Endothelial cell of umbilical vein (primary cell): ENCODE measurements around the gene ALDH1A3. TPM values are rescaled to one million over a fixed set of nuclear protein-coding genes. Genes with fewer than 3 reads are reported as not detected.

Source experiments
- BruUV-seq: library from RNA; stranded (reverse); fragments of 400-500 nt; replicated peaks from 2 replicates; lab custom pipeline; 2021; lab: Mats Ljungman, UMichigan
- CTCF ChIA-PET: fragments of 300-600, 350-600 bp; sonication (Branson Sonifier 250); formaldehyde crosslinking; loops from one replicate; lab custom pipeline; 2021; ENCODE audit warnings: antibody characterized with exemption, inconsistent platforms; lab: Charles Lee
- POLR2A ChIA-PET: fragments of 300-600, 350-600 bp; sonication (Branson Sonifier 250); formaldehyde crosslinking; loops from one replicate; lab custom pipeline; 2021; ENCODE audit warnings: antibody characterized with exemption, inconsistent platforms; lab: Charles Lee
- DNase-seq: peaks from one replicate; pipeline ENCODE4 v3.0.0-alpha.2; 2011; ENCODE audit warnings: low read depth, low spot score
- FAIRE-seq: peaks from 2 replicates; lab custom pipeline; 2011; peaks lifted over from hg19 to GRCh38; lab: Jason Lieb, UNC
- H2AFZ ChIP-seq: 2 replicates; pipeline ENCODE4 v1.6.0; 2012; ENCODE audit warnings: low read depth, low read length, control low read depth, inconsistent platforms
- H3K27ac ChIP-seq: 2 replicates; pipeline ENCODE4 v1.5.1; 2011; ENCODE audit warnings: low read depth, mild to moderate bottlenecking, control low read depth, low read length, moderate library complexity; ENCODE audit not compliant: insufficient read depth
- H3K27me3 ChIP-seq, 2 experiments: 2 replicates each; pipeline versions ENCODE4 v1.6.0 to v1.6.1; 2011; ENCODE audit warnings: low read length in 2 of 2, mixed read lengths in 1 of 2; ENCODE audit not compliant: control insufficient read depth in 2 of 2, insufficient read depth in 2 of 2
- H3K36me3 ChIP-seq, 2 experiments: 2 replicates in 1 of 2; 3 replicates in 1 of 2; pipeline ENCODE4 v1.5.1; 2011; ENCODE audit warnings: low read length in 2 of 2, mild to moderate bottlenecking in 1 of 2, moderate library complexity in 1 of 2; ENCODE audit not compliant: control insufficient read depth in 2 of 2, insufficient read depth in 2 of 2; ENCODE audit errors: extremely low read depth in 1 of 2
- H3K4me1 ChIP-seq: 3 replicates; pipeline ENCODE4 v1.5.1; 2011; ENCODE audit warnings: mild to moderate bottlenecking, low read length; ENCODE audit not compliant: control insufficient read depth, insufficient read depth; ENCODE audit errors: extremely low read depth
- H3K4me2 ChIP-seq: 2 replicates; pipeline ENCODE4 v1.6.1; 2011; ENCODE audit warnings: low read length, control low read depth, mixed read lengths; ENCODE audit not compliant: insufficient read depth
- H3K4me3 ChIP-seq, 3 experiments: fragments of 200-600 bp in 1 of 3; sonication (generic), shearing (Covaris generic) in 1 of 3; replicated peaks in 1 of 3; 2 replicates each; pipeline ENCODE4 v1.5.1; 2011 to 2016; ENCODE audit warnings: control low read depth in 3 of 3, low read length in 3 of 3, mild to moderate bottlenecking in 2 of 3, inconsistent platforms in 1 of 3, low read depth in 1 of 3, moderate library complexity in 1 of 3; ENCODE audit not compliant: insufficient read depth in 1 of 3
- H3K79me2 ChIP-seq: 2 replicates; pipeline ENCODE4 v1.6.0; 2012; ENCODE audit warnings: low read length, inconsistent platforms; ENCODE audit not compliant: control insufficient read depth, insufficient read depth
- H3K9ac ChIP-seq: replicated peaks from 2 replicates; pipeline ENCODE3; 2011; ENCODE audit warnings: low read length, control low read depth; ENCODE audit not compliant: insufficient read depth; ENCODE audit errors: extremely low read depth
- H3K9me1 ChIP-seq: replicated peaks from 3 replicates; pipeline ENCODE4 v1.6.0; 2011; ENCODE audit warnings: mild to moderate bottlenecking, low read length; ENCODE audit not compliant: control insufficient read depth, insufficient read depth; ENCODE audit errors: extremely low read depth
- H3K9me3 ChIP-seq: replicated peaks from 2 replicates; pipeline ENCODE4 v1.5.1; 2012; ENCODE audit warnings: low read length, inconsistent platforms; ENCODE audit not compliant: control insufficient read depth, insufficient read depth
- H4K20me1 ChIP-seq: replicated peaks from 2 replicates; pipeline ENCODE3; 2011; ENCODE audit warnings: mild to moderate bottlenecking, low read length; ENCODE audit not compliant: control insufficient read depth, insufficient read depth; ENCODE audit errors: extremely low read depth
- EZH2 ChIP-seq: IDR thresholded peaks from 2 replicates; pipeline ENCODE4 v1.6.1; 2012; ENCODE audit warnings: borderline replicate concordance, low read depth, mild to moderate bottlenecking, moderate library complexity, low read length, inconsistent platforms; ENCODE audit not compliant: severe bottlenecking
- FOS ChIP-seq: IDR thresholded peaks from 2 replicates; pipeline ENCODE4 v1.6.1; 2011; ENCODE audit warnings: mild to moderate bottlenecking, low read length, moderate library complexity, borderline replicate concordance; ENCODE audit not compliant: insufficient read depth
- GATA2 ChIP-seq: IDR thresholded peaks from 2 replicates; pipeline ENCODE4 v1.7.0; 2011; ENCODE audit warnings: low read depth, mild to moderate bottlenecking, moderate library complexity, mixed read lengths, low read length; ENCODE audit not compliant: insufficient read length, insufficient read depth
- JUN ChIP-seq: IDR thresholded peaks from 2 replicates; pipeline ENCODE4 v1.6.1; 2011; ENCODE audit warnings: borderline replicate concordance, low read depth; ENCODE audit not compliant: insufficient read length, insufficient read depth
- POLR2A ChIP-seq: IDR thresholded peaks from 2 replicates; pipeline ENCODE4 v1.6.1; 2012; ENCODE audit warnings: low read depth, mild to moderate bottlenecking, control low read depth, low read length
- POLR2AphosphoS5 ChIP-seq: IDR thresholded peaks from 2 replicates; pipeline ENCODE4 v1.6.1; 2012; ENCODE audit warnings: low read depth, mild to moderate bottlenecking, control low read depth, low read length, moderate library complexity; ENCODE audit not compliant: insufficient read depth
- dilution Hi-C: fragments of 300-500 bp; cut with MboI; formaldehyde crosslinking; loops from one replicate; pipeline ENCODE4 v1.15.0; 2019; ENCODE audit warnings: low sequenced_read_pairs; ENCODE audit not compliant: extremely low pct_ligation_motif_present
- intact Hi-C: fragments of 100-400 bp; cut with micrococcal nuclease; formaldehyde crosslinking; loops from one replicate; pipeline ENCODE4 v1.10.0; 2022
- polyA plus RNA-seq, 4 experiments: library from polyadenylated mRNA; depleted of rRNA in 3 of 4; stranded (reverse) in 3 of 4; unstranded in 1 of 4; fragments of >200 nt; gene quantifications; 2 replicates each; pipeline versions ENCODE4 v1.2.1 to v1.2.3, GENCODE V29; 2011 to 2012; ENCODE audit warnings: missing spikeins in 1 of 4
- total RNA-seq: library from RNA; stranded (reverse); gene quantifications from 2 replicates; pipeline ENCODE4 v1.2.3, GENCODE V29; 2021
- TF ChIP-seq, protein P1 (sequence below): IDR thresholded peaks from 2 replicates; pipeline ENCODE4 v1.6.1; 2011; ENCODE audit not compliant: insufficient read depth, insufficient read length
- TF ChIP-seq, protein P2 (sequence below), 2 donors: IDR thresholded peaks; 1 replicate in 1 of 2; 2 replicates in 1 of 2; pipeline ENCODE4 v1.5.1; 2011; ENCODE audit warnings: low read length in 2 of 2, mild to moderate bottlenecking in 2 of 2, moderate library complexity in 2 of 2, control low read depth in 1 of 2, inconsistent platforms in 1 of 2, low read depth in 1 of 2; ENCODE audit not compliant: insufficient read depth in 1 of 2; ENCODE audit errors: extremely low read depth in 1 of 2

Gene ALDH1A3
- total and polyA plus RNA-seq, 2 donors (not counting 3 experiments of a cell fraction or from before 2014, with no cell fraction given), result 2.8 to 5.8 TPM

DNA sequence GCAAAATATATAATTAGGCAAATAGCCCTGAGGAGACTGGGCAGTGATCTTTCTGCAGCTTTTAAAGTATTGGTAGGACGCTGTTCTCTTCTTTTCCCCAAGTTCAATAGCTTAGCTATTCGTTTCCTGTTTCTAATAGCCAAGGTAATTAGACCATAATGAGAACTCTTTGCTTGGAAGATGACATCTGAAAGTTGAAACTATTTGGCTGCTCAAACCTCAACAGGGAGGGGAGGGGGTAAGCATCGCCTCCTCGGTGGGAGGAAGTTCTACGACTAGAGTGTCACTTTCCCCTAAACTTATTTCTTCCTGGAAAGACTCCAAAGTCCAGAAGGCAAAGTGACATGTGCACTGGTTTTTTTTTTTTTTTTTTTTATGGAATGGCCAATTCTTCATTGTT, 22.8 kb upstream of the ALDH1A3 start:
- CTCF ChIA-PET, result interaction anchor here (0.8 to 1.0 kb wide), 2 partner anchors 27 to 185 kb away, joined by 3 read pairs; no protein-coding TSS in a partner anchor
- Histone ChIP-seq H3K4me3 (no peak overlapping the region), H3K9ac (no peak overlapping the region), H3K4me1 (no peaks in the 10 kb centered on the region), H3K27ac (no peak overlapping the region), H3K9me3 (no peaks in the 10 kb centered on the region), H3K79me2 (no peaks in the 10 kb centered on the region), H3K4me2 (no peak overlapping the region), H2AFZ (no peak overlapping the region), H4K20me1 (no peaks in the 10 kb centered on the region), H3K36me3 (no peaks in the 10 kb centered on the region), H3K27me3 (no peaks in the 10 kb centered on the region), H3K9me1 (no peaks in the 10 kb centered on the region)
- TF ChIP-seq, protein P1, sequence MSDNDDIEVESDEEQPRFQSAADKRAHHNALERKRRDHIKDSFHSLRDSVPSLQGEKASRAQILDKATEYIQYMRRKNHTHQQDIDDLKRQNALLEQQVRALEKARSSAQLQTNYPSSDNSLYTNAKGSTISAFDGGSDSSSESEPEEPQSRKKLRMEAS, result no peak
- TF ChIP-seq EZH2 (no peak), FOS (no peak)
- TF ChIP-seq, protein P2, sequence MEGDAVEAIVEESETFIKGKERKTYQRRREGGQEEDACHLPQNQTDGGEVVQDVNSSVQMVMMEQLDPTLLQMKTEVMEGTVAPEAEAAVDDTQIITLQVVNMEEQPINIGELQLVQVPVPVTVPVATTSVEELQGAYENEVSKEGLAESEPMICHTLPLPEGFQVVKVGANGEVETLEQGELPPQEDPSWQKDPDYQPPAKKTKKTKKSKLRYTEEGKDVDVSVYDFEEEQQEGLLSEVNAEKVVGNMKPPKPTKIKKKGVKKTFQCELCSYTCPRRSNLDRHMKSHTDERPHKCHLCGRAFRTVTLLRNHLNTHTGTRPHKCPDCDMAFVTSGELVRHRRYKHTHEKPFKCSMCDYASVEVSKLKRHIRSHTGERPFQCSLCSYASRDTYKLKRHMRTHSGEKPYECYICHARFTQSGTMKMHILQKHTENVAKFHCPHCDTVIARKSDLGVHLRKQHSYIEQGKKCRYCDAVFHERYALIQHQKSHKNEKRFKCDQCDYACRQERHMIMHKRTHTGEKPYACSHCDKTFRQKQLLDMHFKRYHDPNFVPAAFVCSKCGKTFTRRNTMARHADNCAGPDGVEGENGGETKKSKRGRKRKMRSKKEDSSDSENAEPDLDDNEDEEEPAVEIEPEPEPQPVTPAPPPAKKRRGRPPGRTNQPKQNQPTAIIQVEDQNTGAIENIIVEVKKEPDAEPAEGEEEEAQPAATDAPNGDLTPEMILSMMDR (IDR thresholded peaks at IDR 0.05; ENCODE audit: extremely low read depth in 1 of 2, insufficient read depth in 1 of 2, low read depth in 1 of 2, low read length in 2 of 2), result no peak
- DNase-seq, result no peak
- POLR2A ChIA-PET, result no interaction called here
- FAIRE-seq, result no peak
- intact Hi-C loops, result no loop called here
- dilution Hi-C loops, result no loop called here
- BruUV-seq, result no TSS peak

- no TSS peak for BruUV-seq
- Histone ChIP-seq H3K9me1 (no peaks in the 10 kb centered on the region), H4K20me1 (no peaks in the 10 kb centered on the region), H2AFZ (no peak overlapping the region), H3K4me3 (no peak overlapping the region), H3K36me3 (no peaks in the 10 kb centered on the region), H3K79me2 (no peaks in the 10 kb centered on the region), H3K9ac (no peak overlapping the region), H3K4me2 (no peak overlapping the region), H3K4me1 (no peaks in the 10 kb centered on the region), H3K27ac (no peak overlapping the region), H3K9me3 (no peaks in the 10 kb centered on the region), H3K27me3 (no peaks in the 10 kb centered on the region)
- FAIRE-seq (no peak), DNase-seq (no peak)
- ChIA-PET POLR2A (no interaction called here), CTCF (interaction anchor here (1.0 to 1.6 kb wide), 2 partner anchors 13 to 14 kb away, joined by 3 read pairs; no protein-coding TSS in a partner anchor)
- dilution Hi-C loops (no loop called here), intact Hi-C loops (no loop called here)
- no peak for TF ChIP-seq JUN
- TF ChIP-seq, protein P1, result no peak
- no peak for TF ChIP-seq POLR2A
- no peak for TF ChIP-seq POLR2AphosphoS5
- no peak for TF ChIP-seq GATA2
Measured at GRCh38 chr15:100858294-100858693, 21.3 kb upstream of the ALDH1A3 start.
